ENCODE data around the gene UGT1A9. TPM values are rescaled to one million over a fixed set of nuclear protein-coding genes. Genes with fewer than 3 reads are reported as not detected.

Gene UGT1A9
- total and polyA plus RNA-seq, 12 donors = not detected

DNA sequence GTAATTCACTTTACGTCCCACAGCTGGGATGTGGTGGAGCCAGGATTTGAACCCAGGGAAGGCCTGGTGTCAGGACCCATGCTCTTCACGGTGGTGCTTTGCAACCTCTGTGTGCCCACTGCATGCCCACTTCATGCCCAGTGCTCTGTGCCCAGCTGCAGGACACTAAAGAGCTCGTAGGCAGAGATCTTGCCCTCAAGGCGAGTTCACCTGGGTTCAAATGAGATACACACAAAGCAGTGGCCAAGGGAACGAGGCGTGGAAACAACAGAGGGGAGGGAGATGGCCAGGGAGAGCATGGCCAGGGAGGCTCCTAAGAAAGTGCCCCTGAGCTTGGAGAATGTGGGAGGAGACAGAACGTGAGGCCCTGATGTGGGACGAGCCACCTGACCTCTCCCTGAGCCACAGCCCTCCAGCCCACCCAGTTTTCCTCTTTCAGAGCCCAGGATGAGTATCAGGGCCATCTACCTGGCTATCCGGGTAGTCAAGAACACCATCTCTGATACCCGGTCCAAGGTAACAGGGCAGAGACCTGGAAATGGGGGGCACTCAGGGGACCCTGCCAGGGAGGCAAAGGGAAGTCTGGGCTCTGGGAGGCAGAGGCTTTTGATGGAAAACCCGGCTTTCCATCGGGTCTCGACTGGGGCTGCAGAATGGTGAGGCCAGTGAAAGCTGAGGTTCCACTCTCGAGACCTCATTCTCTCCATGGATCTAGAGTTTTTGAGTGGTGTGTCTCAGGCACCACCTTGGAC, 126.8 kb downstream of the UGT1A9 start:
- ATAC-seq = no peak
- H3K27ac ChIP-seq = no peak overlapping the region
- H3K9me3 ChIP-seq = peaks cover 0 to 5% (median 0%) of the 10 kb centered on the region in 11 donors
- WGBS, 2 donors = 76 to 79% methylated on average over 14 of the region's 14 CpGs
- no peak overlapping the region for H3K4me3 ChIP-seq
- H3K27me3 ChIP-seq = peaks cover 0 to 7% (median 0%) of the 10 kb centered on the region in 7 donors
- H3K4me1 ChIP-seq = no peaks in the 10 kb centered on the region
- no peak for DNase-seq
- H3K36me3 ChIP-seq = no peaks in the 10 kb centered on the region
- TF ChIP-seq, protein P1, sequence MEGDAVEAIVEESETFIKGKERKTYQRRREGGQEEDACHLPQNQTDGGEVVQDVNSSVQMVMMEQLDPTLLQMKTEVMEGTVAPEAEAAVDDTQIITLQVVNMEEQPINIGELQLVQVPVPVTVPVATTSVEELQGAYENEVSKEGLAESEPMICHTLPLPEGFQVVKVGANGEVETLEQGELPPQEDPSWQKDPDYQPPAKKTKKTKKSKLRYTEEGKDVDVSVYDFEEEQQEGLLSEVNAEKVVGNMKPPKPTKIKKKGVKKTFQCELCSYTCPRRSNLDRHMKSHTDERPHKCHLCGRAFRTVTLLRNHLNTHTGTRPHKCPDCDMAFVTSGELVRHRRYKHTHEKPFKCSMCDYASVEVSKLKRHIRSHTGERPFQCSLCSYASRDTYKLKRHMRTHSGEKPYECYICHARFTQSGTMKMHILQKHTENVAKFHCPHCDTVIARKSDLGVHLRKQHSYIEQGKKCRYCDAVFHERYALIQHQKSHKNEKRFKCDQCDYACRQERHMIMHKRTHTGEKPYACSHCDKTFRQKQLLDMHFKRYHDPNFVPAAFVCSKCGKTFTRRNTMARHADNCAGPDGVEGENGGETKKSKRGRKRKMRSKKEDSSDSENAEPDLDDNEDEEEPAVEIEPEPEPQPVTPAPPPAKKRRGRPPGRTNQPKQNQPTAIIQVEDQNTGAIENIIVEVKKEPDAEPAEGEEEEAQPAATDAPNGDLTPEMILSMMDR (IDR thresholded peaks at IDR 0.05) = no peak
- intact Hi-C loops (cut with DNase I) = no loop called here

DNA sequence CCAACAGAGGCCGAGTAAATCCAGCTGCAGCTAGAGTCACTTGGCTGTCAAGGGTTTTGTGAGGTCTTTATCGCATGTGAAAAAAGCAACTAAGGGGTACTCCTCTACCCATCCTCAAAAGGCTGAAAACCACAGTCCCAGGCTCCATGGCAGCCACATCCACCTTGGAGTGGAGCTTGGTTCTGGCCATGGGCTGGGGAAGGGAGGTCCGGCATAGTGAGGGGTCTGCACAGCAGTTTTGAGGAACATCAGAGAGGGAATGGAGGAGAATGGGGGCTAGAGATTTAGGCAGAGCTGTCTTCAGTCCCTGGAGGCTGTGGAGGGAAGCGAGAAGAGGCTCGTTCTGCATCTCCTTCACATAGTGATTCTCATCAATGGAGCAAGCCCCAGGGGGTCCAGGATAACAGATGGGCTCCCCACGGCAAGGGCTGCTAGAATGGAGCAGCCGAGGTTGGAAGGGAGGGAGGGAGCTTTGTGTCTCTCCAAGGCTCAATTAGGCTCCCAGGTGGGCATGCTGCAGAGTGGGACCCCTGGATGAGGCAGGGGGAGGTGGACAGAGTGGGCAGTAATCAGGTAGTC, 127.5 kb downstream of the UGT1A9 start:
- 58% methylated on average over 7 of the region's 7 CpGs for WGBS, 2 donors
- TF ChIP-seq, protein P1 (IDR thresholded peaks at IDR 0.05) = no peak
- ATAC-seq (no peak), DNase-seq (no peak)
- no peaks in the 10 kb centered on the region for H3K4me1 ChIP-seq
- peaks cover 0 to 6% (median 4%) of the 10 kb centered on the region in 7 donors for H3K27me3 ChIP-seq
- intact Hi-C loops (cut with DNase I) = no loop called here
- no peaks in the 10 kb centered on the region for H3K36me3 ChIP-seq
- peaks cover 0 to 5% (median 0%) of the 10 kb centered on the region in 11 donors for H3K9me3 ChIP-seq
- no peak overlapping the region for H3K4me3 ChIP-seq
- H3K27ac ChIP-seq = no peak overlapping the region

DNA sequence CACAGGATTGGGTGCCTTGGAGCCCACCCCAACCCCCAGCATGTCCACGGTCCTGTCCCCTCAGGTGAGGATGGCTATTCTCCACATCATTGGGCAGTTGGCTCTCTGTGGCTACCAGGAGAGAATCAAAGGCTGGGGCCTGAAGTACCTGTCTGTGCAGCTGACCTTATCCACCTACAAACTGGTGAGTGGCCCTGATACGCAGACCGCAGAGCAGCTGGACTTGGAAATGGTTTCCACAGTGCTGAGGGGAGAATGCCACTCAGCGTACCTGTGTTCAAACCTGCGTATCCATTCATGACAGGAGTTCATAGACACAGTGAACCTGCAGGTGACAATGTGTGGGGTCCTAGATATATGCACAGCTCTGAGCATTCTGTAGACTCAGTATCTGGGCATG, 128.0 kb downstream of the UGT1A9 start:
- TF ChIP-seq, protein P1 (IDR thresholded peaks at IDR 0.05) = no peak
- Histone ChIP-seq H3K27me3 (peaks cover 0 to 5% (median 3%) of the 10 kb centered on the region in 7 donors), H3K4me1 (no peaks in the 10 kb centered on the region), H3K4me3 (no peak overlapping the region), H3K9me3 (peaks cover 0 to 5% (median 0%) of the 10 kb centered on the region in 11 donors), H3K27ac (no peak overlapping the region), H3K36me3 (no peaks in the 10 kb centered on the region)
- no peak for DNase-seq
- WGBS, 2 donors = 48 to 53% methylated on average over 5 of the region's 5 CpGs
- no peak for ATAC-seq
- intact Hi-C loops (cut with DNase I) = no loop called here

DNA sequence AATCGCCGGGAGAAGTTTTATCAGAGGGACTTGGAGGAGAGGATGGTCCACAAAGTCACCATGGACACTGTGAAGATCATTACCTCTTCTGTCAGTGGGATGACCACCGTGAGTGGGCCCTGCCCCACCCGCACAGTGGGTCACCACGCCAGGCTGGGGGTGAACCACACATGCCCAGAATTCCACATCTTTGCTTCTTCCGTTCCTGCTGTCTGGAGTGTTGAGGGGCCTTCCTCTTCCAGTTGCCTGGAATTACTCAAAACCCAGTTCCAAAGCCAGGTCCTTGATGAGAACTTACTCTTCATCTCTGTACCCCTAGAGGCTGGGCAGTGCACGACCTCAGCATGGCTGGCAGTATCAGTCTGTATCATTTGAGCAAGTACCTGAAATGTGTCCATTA, 128.5 kb downstream of the UGT1A9 start:
- TF ChIP-seq, protein P1 (IDR thresholded peaks at IDR 0.05) = no peak
- H3K36me3 ChIP-seq = no peaks in the 10 kb centered on the region
- H3K4me1 ChIP-seq = no peaks in the 10 kb centered on the region
- no peak overlapping the region for H3K27ac ChIP-seq
- H3K4me3 ChIP-seq = no peak overlapping the region
- intact Hi-C loops (cut with DNase I) = no loop called here
- peaks cover 0 to 5% (median 3%) of the 10 kb centered on the region in 7 donors for H3K27me3 ChIP-seq
- H3K9me3 ChIP-seq = peaks cover 0 to 5% (median 0%) of the 10 kb centered on the region in 11 donors
- WGBS, 2 donors = 78 to 81% methylated on average over 7 of the region's 7 CpGs
- ATAC-seq (no peak), DNase-seq (no peak)

Data from heart right ventricle (tissue), 16 donors.